LNCAP (cell line): ENCODE results near the gene PLA2G2C.

Experiments used
- TF ChIP-seq, protein P1 (sequence below): fragments of 450-650 bp; IDR thresholded peaks from 2 replicates; pipeline ENCODE4 v1.5.1; 2017; ENCODE audit warnings: mild to moderate bottlenecking

Gene PLA2G2C

GRCh38 chr1:20185834-20186782 lies at the start of gene PLA2G2C, which contains the start of gene UBXN10:
Gene PLA2G2C (minus strand): TSS chr1:20186518. CDS start chr1:20177363, 9,155 bp downstream.
Gene UBXN10 (plus strand): TSS chr1:20186096. CDS start chr1:20190562, 4,466 bp downstream.
- TF ChIP-seq, protein P1, sequence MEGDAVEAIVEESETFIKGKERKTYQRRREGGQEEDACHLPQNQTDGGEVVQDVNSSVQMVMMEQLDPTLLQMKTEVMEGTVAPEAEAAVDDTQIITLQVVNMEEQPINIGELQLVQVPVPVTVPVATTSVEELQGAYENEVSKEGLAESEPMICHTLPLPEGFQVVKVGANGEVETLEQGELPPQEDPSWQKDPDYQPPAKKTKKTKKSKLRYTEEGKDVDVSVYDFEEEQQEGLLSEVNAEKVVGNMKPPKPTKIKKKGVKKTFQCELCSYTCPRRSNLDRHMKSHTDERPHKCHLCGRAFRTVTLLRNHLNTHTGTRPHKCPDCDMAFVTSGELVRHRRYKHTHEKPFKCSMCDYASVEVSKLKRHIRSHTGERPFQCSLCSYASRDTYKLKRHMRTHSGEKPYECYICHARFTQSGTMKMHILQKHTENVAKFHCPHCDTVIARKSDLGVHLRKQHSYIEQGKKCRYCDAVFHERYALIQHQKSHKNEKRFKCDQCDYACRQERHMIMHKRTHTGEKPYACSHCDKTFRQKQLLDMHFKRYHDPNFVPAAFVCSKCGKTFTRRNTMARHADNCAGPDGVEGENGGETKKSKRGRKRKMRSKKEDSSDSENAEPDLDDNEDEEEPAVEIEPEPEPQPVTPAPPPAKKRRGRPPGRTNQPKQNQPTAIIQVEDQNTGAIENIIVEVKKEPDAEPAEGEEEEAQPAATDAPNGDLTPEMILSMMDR, result no peak

DNA sequence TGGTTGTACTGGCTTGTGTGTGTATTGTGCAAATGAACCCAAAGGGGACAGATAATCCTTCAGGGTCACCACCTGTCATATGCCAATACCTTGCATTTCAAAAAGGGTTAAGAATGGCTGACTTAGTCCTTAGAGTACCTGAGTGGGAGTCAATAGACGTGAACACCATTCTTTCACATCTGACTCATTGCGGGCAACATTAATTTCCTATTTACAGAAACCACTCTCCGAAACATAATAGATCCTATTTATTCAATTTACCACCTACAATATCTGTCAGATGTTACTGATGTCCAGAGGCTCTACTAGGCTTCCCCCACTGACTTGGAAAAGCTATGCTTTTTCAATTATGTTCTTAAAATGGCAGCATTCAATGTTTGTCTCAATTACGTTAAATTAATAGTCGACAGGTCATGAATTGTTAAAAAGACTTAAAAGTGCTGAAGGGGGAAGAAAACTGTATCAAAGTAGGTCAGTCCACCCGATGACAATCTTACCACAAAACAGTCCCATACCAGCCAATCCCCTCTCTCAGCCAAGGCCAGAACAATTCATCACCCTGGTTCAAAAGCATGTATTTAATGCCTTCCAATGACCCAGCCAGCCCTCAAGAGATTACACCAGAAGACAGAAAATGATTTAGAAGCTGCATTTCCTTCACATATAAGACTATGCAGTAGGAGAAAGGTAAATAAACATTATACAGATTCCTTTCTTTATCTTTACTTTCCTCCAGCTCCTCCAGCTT lies 48.6 kb upstream of the PLA2G2C start:
- TF ChIP-seq, protein P1, result no peak

DNA sequence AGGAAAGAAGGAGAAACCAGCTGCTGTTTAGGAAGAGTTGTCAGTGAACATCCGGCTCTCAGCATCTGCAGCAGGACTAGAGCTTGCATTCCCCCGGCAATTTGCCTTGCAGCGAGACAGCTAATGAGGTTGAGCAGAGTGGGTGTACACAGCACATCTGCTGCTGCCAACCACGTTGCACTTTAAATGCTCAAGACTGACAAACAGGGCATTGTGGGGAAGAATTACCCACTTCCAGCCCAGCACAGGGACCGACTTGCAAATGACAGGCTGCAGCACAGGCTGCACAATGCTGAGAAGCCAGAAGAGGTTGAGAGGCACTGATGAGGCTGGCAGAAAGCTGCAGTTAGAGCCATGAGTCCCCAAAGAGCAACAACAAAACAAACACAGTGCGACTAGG lies 47.5 kb upstream of the PLA2G2C start:
- TF ChIP-seq, protein P1, result no peak

DNA sequence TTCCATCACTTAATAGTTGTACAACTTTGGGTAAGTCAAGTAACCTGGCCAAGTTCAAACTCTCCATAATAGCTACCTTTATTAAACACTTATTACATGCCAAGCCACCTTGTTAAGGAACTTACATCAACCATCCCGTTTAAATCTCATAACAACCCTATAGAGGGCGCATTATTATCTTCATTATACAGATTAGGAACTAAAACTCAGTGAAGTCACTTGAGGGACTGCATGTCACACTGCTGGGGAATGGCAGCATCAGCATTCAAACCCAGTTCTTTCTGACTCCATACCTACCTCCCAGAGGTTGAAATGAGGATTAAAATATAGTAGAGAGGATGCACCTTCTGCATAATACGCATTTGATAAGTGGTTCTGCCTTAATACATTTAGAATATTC lies 47.1 kb upstream of the PLA2G2C start:
- TF ChIP-seq, protein P1, result peak; percentile 22; the same call in 1 of the 2 replicates

- TF ChIP-seq, protein P1, result no peak
These were observed 42.9 kb upstream of the PLA2G2C start for GRCh38 chr1:20229171-20229570.

GRCh38 chr1:20228314-20228825 lies 42.1 kb upstream of the PLA2G2C start:
- TF ChIP-seq, protein P1, result no peak

DNA sequence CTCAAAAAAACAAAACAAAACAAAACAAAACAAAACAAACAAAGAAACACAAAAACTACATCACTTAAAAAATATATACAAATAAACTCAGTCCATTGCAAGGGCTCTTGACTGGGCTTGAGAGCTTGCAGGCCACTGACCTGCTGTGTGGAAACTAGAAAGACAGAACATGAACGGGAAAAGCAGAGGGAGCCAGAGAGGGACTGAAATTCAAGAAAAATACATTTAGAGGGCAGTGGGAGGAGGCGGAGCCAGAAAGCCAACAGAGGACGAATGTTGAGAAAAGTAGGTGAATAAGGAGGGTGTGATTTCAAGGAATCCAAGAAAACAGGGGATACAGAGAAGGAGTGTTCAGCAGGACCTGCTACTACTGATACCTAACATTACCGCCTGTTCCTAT lies 41.4 kb upstream of the PLA2G2C start:
- TF ChIP-seq, protein P1, result no peak
